ENCODE data around the gene KLHDC1. TPM values are rescaled to one million over a fixed set of nuclear protein-coding genes. Genes with fewer than 3 reads are reported as not detected.
A peak's percentile ranks its signal among the peaks of the same experiment; 100 is the strongest.

The KLHDC1 gene
- polyA plus RNA-seq, 1 donor (not counting 4 experiments of a cell fraction or from before 2014, with no cell fraction given) = 0.50 TPM

- no peak for FAIRE-seq
- peak in 2 of 3 experiments; percentile 17 to 65 for TF ChIP-seq CTCF (optimal IDR thresholded peaks at IDR 0.05 in 1 of 3, IDR thresholded peaks at IDR 0.05 in 1 of 3, conservative IDR thresholded peaks at IDR 0.05 in 1 of 3; ENCODE audit: extremely low read depth in 1 of 3, insufficient read depth in 2 of 3, low read length in 3 of 3)
- TF ChIP-seq EZH2 (IDR thresholded peaks at IDR 0.05; ENCODE audit: low read length) = no peak
- Histone ChIP-seq H3K36me3 (ENCODE audit: control insufficient read depth in 2 of 2, extremely low read depth in 1 of 2, insufficient read depth in 2 of 2, low read length in 2 of 2) (no peaks in the 10 kb centered on the region), H3K4me1 (ENCODE audit: control insufficient read depth, extremely low read depth, insufficient read depth, low read length) (peaks cover 22% of the 10 kb centered on the region), H3K4me2 (ENCODE audit: control insufficient read depth, extremely low read depth, insufficient read depth, low read depth, low read length) (peak within 1 kb of the TSS; percentile 94), H3K79me2 (ENCODE audit: control insufficient read depth, insufficient read depth, low read length) (peaks cover 14% of the 10 kb centered on the region), H3K9me3 (ENCODE audit: control insufficient read depth, low read depth, low read length) (no peaks in the 10 kb centered on the region), H3K27me3 (ENCODE audit: control insufficient read depth, extremely low read depth, insufficient read depth, low read length) (no peaks in the 10 kb centered on the region), H2AFZ (ENCODE audit: control insufficient read depth, low read length) (peak within 1 kb of the TSS; percentile 91), H3K9me1 (ENCODE audit: control insufficient read depth, extremely low read depth, insufficient read depth, low read length) (no peaks in the 10 kb centered on the region), H3K27ac (ENCODE audit: control insufficient read depth, insufficient read depth, low read length) (peak within 1 kb of the TSS; percentile 98), H3K4me3 (ENCODE audit: control insufficient read depth in 2 of 3, extremely low read depth in 1 of 3, insufficient read depth in 2 of 3, low read depth in 1 of 3, low read length in 3 of 3) (peak within 1 kb of the TSS; percentile 77 to 94 (median 94)), H3K9ac (ENCODE audit: control insufficient read depth, extremely low read depth, insufficient read depth, low read length) (peak within 1 kb of the TSS; percentile 99), H4K20me1 (ENCODE audit: control insufficient read depth, extremely low read depth, insufficient read depth, low read length) (no peaks in the 10 kb centered on the region)
- DNase-seq (ENCODE audit: low read depth, low spot score) = no peak
- dilution Hi-C loops (cut with MboI; ENCODE audit: extremely low pct_ligation_motif_present, low sequenced_read_pairs) = no loop called here
Measured at GRCh38 chr14:49767571-49768300, 74.8 kb downstream of the KLHDC1 start, which contains the start of gene KLHDC2. TSS of gene KLHDC2 (plus strand) at chr14:49768153. CDS start at chr14:49768469, 316 bp downstream.

- peaks cover 22% of the 10 kb centered on the region for H3K4me1 ChIP-seq (ENCODE audit: control insufficient read depth, extremely low read depth, insufficient read depth, low read length)
- peak overlapping the region; percentile 92 for H3K4me2 ChIP-seq (ENCODE audit: control insufficient read depth, extremely low read depth, insufficient read depth, low read depth, low read length)
- H3K36me3 ChIP-seq (ENCODE audit: control insufficient read depth in 2 of 2, extremely low read depth in 1 of 2, insufficient read depth in 2 of 2, low read length in 2 of 2) = no peaks in the 10 kb centered on the region
- H3K9ac ChIP-seq (ENCODE audit: control insufficient read depth, extremely low read depth, insufficient read depth, low read length) = peak overlapping the region; percentile 99
- FAIRE-seq (no peak), DNase-seq (ENCODE audit: low read depth, low spot score) (peak; percentile 25)
- peak overlapping the region; percentile 77 to 94 (median 94) for H3K4me3 ChIP-seq (ENCODE audit: control insufficient read depth in 2 of 3, extremely low read depth in 1 of 3, insufficient read depth in 2 of 3, low read depth in 1 of 3, low read length in 3 of 3)
- H3K27ac ChIP-seq (ENCODE audit: control insufficient read depth, insufficient read depth, low read length) = peak overlapping the region; percentile 98
- peak overlapping the region; percentile 91 for H2AFZ ChIP-seq (ENCODE audit: control insufficient read depth, low read length)
- H4K20me1 ChIP-seq (ENCODE audit: control insufficient read depth, extremely low read depth, insufficient read depth, low read length) = no peaks in the 10 kb centered on the region
- TF ChIP-seq EZH2 (IDR thresholded peaks at IDR 0.05; ENCODE audit: low read length) (no peak), CTCF (optimal IDR thresholded peaks at IDR 0.05 in 1 of 3, IDR thresholded peaks at IDR 0.05 in 1 of 3, conservative IDR thresholded peaks at IDR 0.05 in 1 of 3; ENCODE audit: extremely low read depth in 1 of 3, insufficient read depth in 2 of 3, low read length in 3 of 3) (peak in 1 of 3 experiments; percentile 3)
- H3K9me1 ChIP-seq (ENCODE audit: control insufficient read depth, extremely low read depth, insufficient read depth, low read length) = no peaks in the 10 kb centered on the region
- H3K27me3 ChIP-seq (ENCODE audit: control insufficient read depth, extremely low read depth, insufficient read depth, low read length) = no peaks in the 10 kb centered on the region
- dilution Hi-C loops (cut with MboI; ENCODE audit: extremely low pct_ligation_motif_present, low sequenced_read_pairs) = no loop called here
- no peaks in the 10 kb centered on the region for H3K9me3 ChIP-seq (ENCODE audit: control insufficient read depth, low read depth, low read length)
- H3K79me2 ChIP-seq (ENCODE audit: control insufficient read depth, insufficient read depth, low read length) = peaks cover 14% of the 10 kb centered on the region
Measured at GRCh38 chr14:49768301-49769121, 75.6 kb downstream of the KLHDC1 start.

All from keratinocyte (primary cell).